K562 (cell line): ENCODE data around the gene PRSS56. TPM values are rescaled to one million over a fixed set of nuclear protein-coding genes. Genes with fewer than 3 reads are reported as not detected.

Experiments
- ATAC-seq: fragments of 200-7000 bp; cut with Tn5 transposase; 3 replicates; pipeline ENCODE4 v1.9.1; 2020; ENCODE audit warnings: moderate library complexity
- BruUV-seq: library from RNA; stranded (reverse); fragments of 400-500 nt; replicated peaks from 2 replicates; lab custom pipeline; 2021; lab: Mats Ljungman, UMichigan
- CTCF ChIA-PET: fragments of 300-600 bp; formaldehyde crosslinking; extraction: SDS; loops from one replicate; lab custom pipeline; 2021; ENCODE audit warnings: low intra/inter-chr PET ratio; lab: Yijun Ruan, JAX
- POLR2A ChIA-PET: fragments of 300-600, 350-650 bp; sonication (Branson Sonifier 250); formaldehyde crosslinking; extraction: SDS; loops from one replicate; lab custom pipeline; 2021; ENCODE audit warnings: antibody characterized with exemption, inconsistent platforms; lab: Yijun Ruan, JAX
- DNase-seq, 4 experiments: peaks; one replicate each; pipeline versions ENCODE4 v3.0.0 to v3.0.0-alpha.2; 2011 to 2018; ENCODE audit warnings: low spot score in 3 of 4, mixed read lengths in 3 of 4; ENCODE audit errors: extremely low read depth in 1 of 4
- FAIRE-seq: peaks from 2 replicates; lab custom pipeline; 2011; peaks lifted over from hg19 to GRCh38; lab: Jason Lieb, UNC
- H2AFZ ChIP-seq: 2 replicates; pipeline ENCODE4 v1.6.0; 2011; ENCODE audit warnings: low read depth, low read length, control low read depth, inconsistent platforms
- H3K27ac ChIP-seq: fragments of 200-600 bp; 3 replicates; pipeline ENCODE4 v1.8.0; 2011; ENCODE audit warnings: low read depth, mild to moderate bottlenecking, control low read depth, inconsistent platforms, low read length, moderate library complexity, mixed read lengths; ENCODE audit errors: extremely low read depth
- H3K27me3 ChIP-seq, 2 experiments: fragments of 300-600 bp in 1 of 2; 2 replicates in 1 of 2; 3 replicates in 1 of 2; pipeline versions ENCODE4 v1.6.0 to v1.8.0; 2011; ENCODE audit warnings: inconsistent platforms in 2 of 2, low read length in 2 of 2, mild to moderate bottlenecking in 1 of 2, mixed read lengths in 1 of 2, moderate library complexity in 1 of 2; ENCODE audit not compliant: control insufficient read depth in 2 of 2, insufficient read depth in 2 of 2
- H3K36me3 ChIP-seq: fragments of 300-600 bp; 3 replicates; pipeline ENCODE4 v1.8.0; 2011; ENCODE audit warnings: mild to moderate bottlenecking, low read length, inconsistent platforms; ENCODE audit not compliant: control insufficient read depth, insufficient read depth
- H3K4me1 ChIP-seq, 2 experiments: fragments of 200-600 bp in 1 of 2; replicated peaks in 1 of 2; 2 replicates in 1 of 2; 3 replicates in 1 of 2; pipeline versions ENCODE4 v1.5.1 to v1.8.0; 2011; ENCODE audit warnings: inconsistent platforms in 2 of 2, low read length in 2 of 2, mild to moderate bottlenecking in 1 of 2, mixed read lengths in 1 of 2, moderate library complexity in 1 of 2; ENCODE audit not compliant: control insufficient read depth in 2 of 2, insufficient read depth in 2 of 2
- H3K4me2 ChIP-seq: 2 replicates; pipeline ENCODE4 v1.6.1; 2011; ENCODE audit warnings: low read length, control low read depth, inconsistent platforms, mixed read lengths; ENCODE audit not compliant: insufficient read depth
- H3K4me3 ChIP-seq: fragments of 200-600 bp; sonication (generic), shearing (Covaris generic); 2 replicates; pipeline ENCODE4 v1.5.1; 2016; ENCODE audit warnings: control low read depth, inconsistent platforms
- H3K79me2 ChIP-seq: fragments of 200-600 bp; 3 replicates; pipeline ENCODE4 v1.8.0; 2011; ENCODE audit warnings: low read length, inconsistent platforms; ENCODE audit not compliant: control insufficient read depth, insufficient read depth
- H3K9ac ChIP-seq, 2 experiments: 2 replicates each; pipeline versions ENCODE4 v1.6.0 to v1.6.1; 2011; ENCODE audit warnings: low read depth in 2 of 2, low read length in 2 of 2, control low read depth in 1 of 2, inconsistent platforms in 1 of 2, mild to moderate bottlenecking in 1 of 2, mixed read lengths in 1 of 2; ENCODE audit not compliant: insufficient read depth in 1 of 2
- H3K9me1 ChIP-seq: one replicate; pipeline ENCODE4 v1.6.0; 2011; ENCODE audit warnings: inconsistent platforms, mild to moderate bottlenecking, low read length, moderate library complexity; ENCODE audit not compliant: control insufficient read depth, insufficient read depth
- H3K9me3 ChIP-seq: replicated peaks from 2 replicates; pipeline ENCODE4 v1.5.1; 2011; ENCODE audit warnings: low read depth, low read length, inconsistent platforms; ENCODE audit not compliant: control insufficient read depth, insufficient read depth
- H4K20me1 ChIP-seq: replicated peaks from 2 replicates; pipeline ENCODE4 v1.6.1; 2011; ENCODE audit warnings: low read length, inconsistent platforms, mixed read lengths; ENCODE audit not compliant: control insufficient read depth, insufficient read depth
- BRCA1 ChIP-seq, 2 experiments: fragments of 450-650 bp in 1 of 2; sonication (generic) in 1 of 2; formaldehyde crosslinking in 1 of 2; IDR thresholded peaks; 2 replicates each; pipeline versions ENCODE4 v1.5.0 to v1.6.1; 2017 to 2020; ENCODE audit warnings: mild to moderate bottlenecking in 1 of 2, missing genetic modification reagents in 1 of 2
- CBX3 ChIP-seq, 2 experiments: IDR thresholded peaks; 1 replicate in 1 of 2; 2 replicates in 1 of 2; pipeline ENCODE4 v1.6.1; 2012; ENCODE audit warnings: inconsistent platforms in 2 of 2, low read length in 2 of 2, borderline replicate concordance in 1 of 2, control low read depth in 1 of 2
- DMBX1 ChIP-seq: fragments of 250-450 bp; sonication (Bioruptor Pico); IDR thresholded peaks from 2 replicates; pipeline ENCODE4 v1.8.0; 2022; ENCODE audit warnings: inconsistent platforms, mild to moderate bottlenecking, moderate library complexity, borderline replicate concordance
- ESRRB ChIP-seq: fragments of 250-450 bp; sonication (Bioruptor Pico); IDR thresholded peaks from 2 replicates; pipeline ENCODE4 v1.5.0; 2020; ENCODE audit warnings: mild to moderate bottlenecking, moderate library complexity, borderline replicate concordance
- HNRNPUL1 ChIP-seq: fragments of 200-400 bp; formaldehyde crosslinking; IDR thresholded peaks from 2 replicates; pipeline ENCODE4 v1.6.1; 2017; ENCODE audit warnings: low read length
- MTA2 ChIP-seq: fragments of 450-650 bp; IDR thresholded peaks from 2 replicates; pipeline ENCODE4 v1.6.1; 2016; ENCODE audit warnings: low read depth
- OTX1 ChIP-seq: fragments of 450-650 bp; formaldehyde crosslinking; IDR thresholded peaks from 2 replicates; pipeline ENCODE4 v1.4.0; 2022; ENCODE audit warnings: mild to moderate bottlenecking
- PML ChIP-seq: IDR thresholded peaks from 2 replicates; pipeline ENCODE4 v1.6.1; 2012; ENCODE audit warnings: low read length, inconsistent platforms
- PREB ChIP-seq: sonication (generic); formaldehyde crosslinking; IDR thresholded peaks from 2 replicates; pipeline ENCODE4 v1.8.1; 2023; ENCODE audit warnings: mild to moderate bottlenecking, missing genetic modification reagents
- SAFB ChIP-seq: fragments of 200-400 bp; formaldehyde crosslinking; IDR thresholded peaks from 2 replicates; pipeline ENCODE4 v1.6.1; 2017; ENCODE audit warnings: low read depth, low read length, borderline replicate concordance
- TEAD2 ChIP-seq: fragments of 450-650 bp; IDR thresholded peaks from 2 replicates; pipeline ENCODE4 v1.6.1; 2016; ENCODE audit warnings: missing genetic modification characterization, control low read depth, missing compliant biosample characterization
- UBTF ChIP-seq, 2 experiments: IDR thresholded peaks; 2 replicates each; pipeline ENCODE4 v1.6.1; 2012; ENCODE audit warnings: improper control_type of control experiment in 2 of 2, low read depth in 2 of 2, low read length in 2 of 2, borderline replicate concordance in 1 of 2
- YBX1 ChIP-seq: fragments of 450-650 bp; IDR thresholded peaks from 2 replicates; pipeline ENCODE4 v1.7.1; 2016; ENCODE audit warnings: mild to moderate bottlenecking
- ZFX ChIP-seq: sonication (generic); formaldehyde crosslinking; IDR thresholded peaks from 2 replicates; pipeline ENCODE4 v1.8.0; 2022; ENCODE audit warnings: mild to moderate bottlenecking, missing genetic modification reagents, moderate library complexity
- ZNF274 ChIP-seq: IDR thresholded peaks from 2 replicates; pipeline ENCODE4 v1.6.1; 2011; ENCODE audit warnings: low read depth, mild to moderate bottlenecking, low read length, moderate library complexity, borderline replicate concordance
- ZNF551 ChIP-seq: fragments of 250-450 bp; sonication (Bioruptor Pico); IDR thresholded peaks from 2 replicates; pipeline ENCODE4 v1.5.0; 2021; ENCODE audit warnings: mild to moderate bottlenecking, moderate library complexity
- ZNF561 ChIP-seq: fragments of 450-650 bp; formaldehyde crosslinking; conservative IDR thresholded peaks from 2 replicates; pipeline ENCODE4 v1.4.0; 2020; ENCODE audit warnings: mild to moderate bottlenecking, moderate library complexity
- ZSCAN32 ChIP-seq: fragments of 450-650 bp; formaldehyde crosslinking; IDR thresholded peaks from 2 replicates; pipeline ENCODE4 v1.4.0; 2020; ENCODE audit warnings: mild to moderate bottlenecking, moderate library complexity
- WGBS: fragments of 100-300 bp; shearing (Covaris generic); methylation state at CpG from one replicate; pipeline ENCODE4 v1.1.6; 2016; ENCODE audit warnings: low coverage, mixed read lengths; ENCODE audit not compliant: insufficient coverage; ENCODE audit errors: missing lambda C conversion rate; 5-methylcytosine and 5-hydroxymethylcytosine counted together
- in situ Hi-C: fragments of 300-500 bp; cut with MboI; formaldehyde crosslinking; loops from 4 replicates; pipeline ENCODE4 v1.15.0; 2018; ENCODE audit warnings: inconsistent platforms, mixed read lengths
- intact Hi-C: fragments of 100-400 bp; cut with micrococcal nuclease; formaldehyde crosslinking; loops from 2 replicates; pipeline ENCODE4 v1.14.2; 2022
- polyA plus RNA-seq, 8 experiments: library from polyadenylated mRNA; depleted of rRNA in 4 of 8; stranded (reverse) in 5 of 8; unstranded in 3 of 8; fragments of >200 nt; fragmentation: Nextera tagmentation in 2 of 8; fragmentation: Illumina TruSeq in 1 of 8; extraction: Ambion mirVana in 2 of 8; extraction: Trizol in 1 of 8; gene quantifications; 2 replicates each; pipeline versions ENCODE4 v1.2.1 to v1.2.3, GENCODE V29; 2011 to 2014; ENCODE audit warnings: inconsistent platforms in 1 of 8, missing spikeins in 1 of 8
- total RNA-seq, 7 experiments: library from RNA; depleted of rRNA in 6 of 7; stranded (reverse); fragments of >200 nt in 6 of 7; fragmentation: Illumina TruSeq in 2 of 7; extraction: Trizol in 2 of 7; gene quantifications; 2 replicates each; pipeline versions ENCODE4 v1.2.1 to v1.2.3, GENCODE V29; 2011 to 2021; ENCODE audit warnings: low replicate concordance in 1 of 7

PRSS56 gene
- total and polyA plus RNA-seq, 9 of the 15 experiments (the other 6 are each of a cell fraction or from before 2014, with no cell fraction given) = not detected

GRCh38 chr2:232492236-232492848 lies 27.8 kb upstream of the PRSS56 start:
- Histone ChIP-seq H3K36me3 (no peaks in the 10 kb centered on the region), H3K27ac (no peak overlapping the region), H2AFZ (no peak overlapping the region), H3K79me2 (no peaks in the 10 kb centered on the region), H3K9ac (no peak overlapping the region), H3K27me3 (peaks cover 0 to 33% of the 10 kb centered on the region in 2 experiments; a peak in 2 of 5 replicates), H3K4me3 (no peak overlapping the region), H3K4me1 (no peaks in the 10 kb centered on the region), H4K20me1 (no peaks in the 10 kb centered on the region), H3K9me1 (no peaks in the 10 kb centered on the region), H3K9me3 (no peaks in the 10 kb centered on the region), H3K4me2 (no peak overlapping the region)
- in situ Hi-C loops (no loop called here), intact Hi-C loops (no loop called here)
- POLR2A ChIA-PET = no interaction called here
- WGBS = 4% methylated on average over 8 of the region's 8 CpGs
- no TSS peak for BruUV-seq
- CTCF ChIA-PET = no interaction called here
- FAIRE-seq (no peak), ATAC-seq (no peak), DNase-seq (no peak)
- TF ChIP-seq TEAD2 (tag) = no peak
- no peak for TF ChIP-seq UBTF (IDR thresholded peaks at IDR 0.05; ENCODE audit: borderline replicate concordance in 1 of 2, low read depth in 2 of 2, low read length in 2 of 2)
- no peak for TF ChIP-seq ZNF561 (CRISPR knock-in tag)
- no peak for TF ChIP-seq PREB (CRISPR knock-in tag)
- TF ChIP-seq ZSCAN32 (CRISPR knock-in tag) = no peak
- TF ChIP-seq ZFX (CRISPR knock-in tag) = no peak
- TF ChIP-seq ZNF274 = no peak
- TF ChIP-seq DMBX1 (CRISPR knock-in tag) = no peak
- no peak for TF ChIP-seq CBX3 (IDR thresholded peaks at IDR 0.05; ENCODE audit: borderline replicate concordance in 1 of 2, low read length in 2 of 2)
- no peak for TF ChIP-seq ESRRB (CRISPR knock-in tag)
- no peak for TF ChIP-seq PML
- no peak for TF ChIP-seq OTX1
- TF ChIP-seq BRCA1 (IDR thresholded peaks at IDR 0.05) = no peak
- no peak for TF ChIP-seq BRCA1 (CRISPR knock-in tag; IDR thresholded peaks at IDR 0.05)
- TF ChIP-seq ZNF551 (CRISPR knock-in tag) = no peak
- no peak for TF ChIP-seq SAFB
- TF ChIP-seq YBX1 = no peak
- TF ChIP-seq HNRNPUL1 = no peak
- TF ChIP-seq MTA2 = no peak
